ENCODE measurements around the gene C1orf226.

Gene C1orf226

GRCh38 chr1:162360874-162361260 is 20.7 kb upstream of the C1orf226 start:
- Histone ChIP-seq H3K4me2 (ENCODE audit: insufficient read depth, low read length, poor library complexity, severe bottlenecking) (no peak overlapping the region), H3K4me1 (ENCODE audit: control insufficient read depth in 2 of 2, insufficient read depth in 1 of 2, low read depth in 1 of 2, low read length in 2 of 2) (no peaks in the 10 kb centered on the region), H3K27ac (replicated peaks; ENCODE audit: low read length) (no peak overlapping the region), H3K18ac (ENCODE audit: low read length) (peak overlapping the region; percentile 8), H3K9me3 (replicated peaks in 1 of 2; ENCODE audit: control insufficient read depth in 2 of 2, insufficient read depth in 1 of 2, low read depth in 1 of 2, low read length in 2 of 2) (no peaks in the 10 kb centered on the region), H3K4ac (ENCODE audit: low read length) (no peak overlapping the region), H3K23ac (ENCODE audit: low read depth, low read length, poor library complexity) (no peak overlapping the region), H3K9ac (ENCODE audit: low read depth, low read length, poor library complexity) (no peak overlapping the region), H2BK12ac (ENCODE audit: low read length) (no peak overlapping the region), H3K36me3 (replicated peaks in 1 of 2; ENCODE audit: control insufficient read depth in 2 of 2, insufficient read depth in 2 of 2, low read length in 2 of 2) (peaks cover 3 to 77% of the 10 kb centered on the region in 2 donors), H3K4me3 (ENCODE audit: low read length in 2 of 2) (no peak overlapping the region), H2BK15ac (ENCODE audit: low read length) (no peak overlapping the region), H3K79me1 (ENCODE audit: low read depth, low read length) (no peaks in the 10 kb centered on the region), H2BK5ac (ENCODE audit: low read length) (no peak overlapping the region), H4K91ac (ENCODE audit: low read depth, low read length, poor library complexity) (no peak overlapping the region), H2BK120ac (ENCODE audit: low read depth, low read length) (no peak overlapping the region), H3K27me3 (ENCODE audit: control insufficient read depth in 3 of 3, insufficient read depth in 3 of 3, low read depth in 1 of 3, low read length in 3 of 3) (no peaks in the 10 kb centered on the region), H4K8ac (ENCODE audit: low read depth, low read length) (no peak overlapping the region), H2AK5ac (ENCODE audit: low read depth, low read length) (no peak overlapping the region), H2AFZ (ENCODE audit: low read length) (no peak overlapping the region), H3K14ac (ENCODE audit: low read length) (no peak overlapping the region)
- WGBS, 2 donors (ENCODE audit: extremely low coverage in 2 of 2, insufficient read length in 2 of 2, insufficient replicate concordance in 1 of 2): no CpG with 5 or more reads among the region's 4 CpGs
- no peak for DNase-seq (ENCODE audit: low spot score)

GRCh38 chr1:162361349-162361748 is 20.2 kb upstream of the C1orf226 start:
- H4K91ac ChIP-seq (ENCODE audit: low read depth, low read length, poor library complexity): no peak overlapping the region
- no peak overlapping the region for H2BK120ac ChIP-seq (ENCODE audit: low read depth, low read length)
- H3K9me3 ChIP-seq (replicated peaks in 1 of 2; ENCODE audit: control insufficient read depth in 2 of 2, insufficient read depth in 1 of 2, low read depth in 1 of 2, low read length in 2 of 2): no peaks in the 10 kb centered on the region
- no peak overlapping the region for H2AK5ac ChIP-seq (ENCODE audit: low read depth, low read length)
- no peak overlapping the region for H2BK15ac ChIP-seq (ENCODE audit: low read length)
- no peak overlapping the region for H2BK12ac ChIP-seq (ENCODE audit: low read length)
- H3K36me3 ChIP-seq (replicated peaks in 1 of 2; ENCODE audit: control insufficient read depth in 2 of 2, insufficient read depth in 2 of 2, low read length in 2 of 2): peaks cover 3 to 77% of the 10 kb centered on the region in 2 donors
- no peak overlapping the region for H3K27ac ChIP-seq (replicated peaks; ENCODE audit: low read length)
- H3K9ac ChIP-seq (ENCODE audit: low read depth, low read length, poor library complexity): no peak overlapping the region
- DNase-seq (ENCODE audit: low spot score): no peak
- no peak overlapping the region for H3K14ac ChIP-seq (ENCODE audit: low read length)
- no peaks in the 10 kb centered on the region for H3K4me1 ChIP-seq (ENCODE audit: control insufficient read depth in 2 of 2, insufficient read depth in 1 of 2, low read depth in 1 of 2, low read length in 2 of 2)
- H3K79me1 ChIP-seq (ENCODE audit: low read depth, low read length): no peaks in the 10 kb centered on the region
- no peak overlapping the region for H3K23ac ChIP-seq (ENCODE audit: low read depth, low read length, poor library complexity)
- H3K27me3 ChIP-seq (ENCODE audit: control insufficient read depth in 3 of 3, insufficient read depth in 3 of 3, low read depth in 1 of 3, low read length in 3 of 3): no peaks in the 10 kb centered on the region
- no peak overlapping the region for H3K18ac ChIP-seq (ENCODE audit: low read length)
- no peak overlapping the region for H2BK5ac ChIP-seq (ENCODE audit: low read length)
- no peak overlapping the region for H3K4me2 ChIP-seq (ENCODE audit: insufficient read depth, low read length, poor library complexity, severe bottlenecking)
- no peak overlapping the region for H3K4ac ChIP-seq (ENCODE audit: low read length)
- WGBS, 2 donors (ENCODE audit: extremely low coverage in 2 of 2, insufficient read length in 2 of 2, insufficient replicate concordance in 1 of 2): no CpG with 5 or more reads among the region's 5 CpGs
- no peak overlapping the region for H2AFZ ChIP-seq (ENCODE audit: low read length)
- H3K4me3 ChIP-seq (ENCODE audit: low read length in 2 of 2): no peak overlapping the region
- H4K8ac ChIP-seq (ENCODE audit: low read depth, low read length): no peak overlapping the region

- Histone ChIP-seq H3K36me3 (replicated peaks in 1 of 2; ENCODE audit: control insufficient read depth in 2 of 2, insufficient read depth in 2 of 2, low read length in 2 of 2) (peaks cover 0 to 77% of the 10 kb centered on the region in 2 donors), H3K4me2 (ENCODE audit: insufficient read depth, low read length, poor library complexity, severe bottlenecking) (no peak overlapping the region), H3K23ac (ENCODE audit: low read depth, low read length, poor library complexity) (no peak overlapping the region), H3K27ac (replicated peaks; ENCODE audit: low read length) (no peak overlapping the region), H2BK5ac (ENCODE audit: low read length) (no peak overlapping the region), H3K79me1 (ENCODE audit: low read depth, low read length) (no peaks in the 10 kb centered on the region), H3K4me1 (ENCODE audit: control insufficient read depth in 2 of 2, insufficient read depth in 1 of 2, low read depth in 1 of 2, low read length in 2 of 2) (peaks cover 0 to 2% of the 10 kb centered on the region in 2 donors), H3K4ac (ENCODE audit: low read length) (no peak overlapping the region), H3K4me3 (ENCODE audit: low read length in 2 of 2) (no peak overlapping the region), H2BK120ac (ENCODE audit: low read depth, low read length) (no peak overlapping the region), H2AK5ac (ENCODE audit: low read depth, low read length) (no peak overlapping the region), H2BK15ac (ENCODE audit: low read length) (no peak overlapping the region), H3K9me3 (replicated peaks in 1 of 2; ENCODE audit: control insufficient read depth in 2 of 2, insufficient read depth in 1 of 2, low read depth in 1 of 2, low read length in 2 of 2) (no peaks in the 10 kb centered on the region), H4K91ac (ENCODE audit: low read depth, low read length, poor library complexity) (no peak overlapping the region), H2AFZ (ENCODE audit: low read length) (no peak overlapping the region), H2BK12ac (ENCODE audit: low read length) (no peak overlapping the region), H3K18ac (ENCODE audit: low read length) (no peak overlapping the region), H3K27me3 (ENCODE audit: control insufficient read depth in 3 of 3, insufficient read depth in 3 of 3, low read depth in 1 of 3, low read length in 3 of 3) (no peaks in the 10 kb centered on the region), H3K9ac (ENCODE audit: low read depth, low read length, poor library complexity) (no peak overlapping the region), H4K8ac (ENCODE audit: low read depth, low read length) (no peak overlapping the region), H3K14ac (ENCODE audit: low read length) (no peak overlapping the region)
- WGBS, 2 donors (ENCODE audit: extremely low coverage in 2 of 2, insufficient read length in 2 of 2, insufficient replicate concordance in 1 of 2): no CpG with 5 or more reads among the region's 3 CpGs
- DNase-seq (ENCODE audit: low spot score): no peak
These were observed 17.7 kb upstream of the C1orf226 start for GRCh38 chr1:162363823-162364222.

- no peak overlapping the region for H3K14ac ChIP-seq (ENCODE audit: low read length)
- H3K27me3 ChIP-seq (ENCODE audit: control insufficient read depth in 3 of 3, insufficient read depth in 3 of 3, low read depth in 1 of 3, low read length in 3 of 3): no peaks in the 10 kb centered on the region
- no CpG with 5 or more reads among the region's 1 CpG for WGBS, 2 donors (ENCODE audit: extremely low coverage in 2 of 2, insufficient read length in 2 of 2, insufficient replicate concordance in 1 of 2)
- H3K4me1 ChIP-seq (ENCODE audit: control insufficient read depth in 2 of 2, insufficient read depth in 1 of 2, low read depth in 1 of 2, low read length in 2 of 2): peaks cover 0 to 2% of the 10 kb centered on the region in 2 donors
- H2BK15ac ChIP-seq (ENCODE audit: low read length): no peak overlapping the region
- H3K36me3 ChIP-seq (replicated peaks in 1 of 2; ENCODE audit: control insufficient read depth in 2 of 2, insufficient read depth in 2 of 2, low read length in 2 of 2): peaks cover 0 to 78% of the 10 kb centered on the region in 2 donors
- H4K91ac ChIP-seq (ENCODE audit: low read depth, low read length, poor library complexity): no peak overlapping the region
- H3K9ac ChIP-seq (ENCODE audit: low read depth, low read length, poor library complexity): no peak overlapping the region
- H3K4ac ChIP-seq (ENCODE audit: low read length): no peak overlapping the region
- no peak overlapping the region for H2AFZ ChIP-seq (ENCODE audit: low read length)
- no peak for DNase-seq (ENCODE audit: low spot score)
- H2BK12ac ChIP-seq (ENCODE audit: low read length): no peak overlapping the region
- H3K9me3 ChIP-seq (replicated peaks in 1 of 2; ENCODE audit: control insufficient read depth in 2 of 2, insufficient read depth in 1 of 2, low read depth in 1 of 2, low read length in 2 of 2): no peaks in the 10 kb centered on the region
- no peaks in the 10 kb centered on the region for H3K79me1 ChIP-seq (ENCODE audit: low read depth, low read length)
- H3K4me3 ChIP-seq (ENCODE audit: low read length in 2 of 2): no peak overlapping the region
- no peak overlapping the region for H2BK5ac ChIP-seq (ENCODE audit: low read length)
- no peak overlapping the region for H2AK5ac ChIP-seq (ENCODE audit: low read depth, low read length)
- H2BK120ac ChIP-seq (ENCODE audit: low read depth, low read length): no peak overlapping the region
- no peak overlapping the region for H3K18ac ChIP-seq (ENCODE audit: low read length)
- H3K23ac ChIP-seq (ENCODE audit: low read depth, low read length, poor library complexity): no peak overlapping the region
- H4K8ac ChIP-seq (ENCODE audit: low read depth, low read length): no peak overlapping the region
- no peak overlapping the region for H3K27ac ChIP-seq (replicated peaks; ENCODE audit: low read length)
- no peak overlapping the region for H3K4me2 ChIP-seq (ENCODE audit: insufficient read depth, low read length, poor library complexity, severe bottlenecking)
These were observed 17.0 kb upstream of the C1orf226 start for GRCh38 chr1:162364498-162364897.

Measured in neuronal stem cell (in vitro differentiated cells).